Measurements from ENCODE around the gene SARS1. TPM values are rescaled to one million over a fixed set of nuclear protein-coding genes. Genes with fewer than 3 reads are reported as not detected.
A peak's percentile ranks its signal among the peaks of the same experiment; 100 is the strongest.

Gene SARS1
- total and polyA plus RNA-seq, 2 of the 13 experiments (the other 11 are each of a cell fraction or from before 2014, with no cell fraction given) = 103 to 134 TPM

DNA sequence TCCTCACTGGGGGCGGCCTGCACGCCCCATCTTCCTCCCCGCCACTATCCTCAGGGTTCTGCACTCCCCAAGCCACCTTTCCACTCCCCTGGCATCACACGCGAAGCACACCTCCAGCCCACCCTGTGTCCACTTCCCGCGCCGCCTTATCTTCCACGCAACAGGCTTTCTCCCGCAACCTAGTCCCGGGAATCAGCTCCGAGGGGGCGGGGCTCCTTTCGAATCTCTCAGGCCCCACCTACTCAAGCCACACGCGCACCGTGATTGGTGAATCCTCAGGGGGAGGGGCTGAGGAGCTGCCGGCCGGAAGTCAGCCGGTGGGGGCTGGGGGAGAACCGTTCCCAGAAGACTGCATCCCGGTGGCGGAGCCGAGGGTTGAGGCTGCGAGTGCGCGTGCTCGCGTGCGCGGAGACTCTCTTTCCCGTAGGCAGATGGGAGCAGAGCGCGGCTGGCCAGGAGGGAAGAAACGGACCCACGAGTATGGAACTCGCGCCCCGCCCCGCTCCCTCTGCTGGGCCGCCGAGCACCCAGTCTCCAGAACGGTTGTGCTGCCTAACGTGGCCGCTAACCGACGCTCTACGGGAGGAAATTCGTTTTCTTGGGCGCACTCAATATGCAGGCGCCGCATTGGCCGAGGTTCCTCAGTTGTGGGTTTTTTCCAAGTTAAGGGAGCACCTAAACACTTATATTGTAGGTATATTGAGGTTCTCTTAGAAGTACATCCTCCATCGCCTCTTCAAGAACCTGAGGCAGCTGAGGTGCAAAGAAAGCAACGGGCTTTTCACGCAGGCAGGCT is 69.4 kb downstream of the SARS1 start, which contains the start of gene PSRC1 (continued):
- TF ChIP-seq ZKSCAN8 (CRISPR knock-in tag; IDR thresholded peaks at IDR 0.05; ENCODE audit: borderline replicate concordance) (0 out of 2 replicates have a peak, but pooled peaks have one; percentile 68), MYC (CRISPR knock-in tag; IDR thresholded peaks at IDR 0.05; ENCODE audit: borderline replicate concordance) (peak; percentile 89), NCOA2 (CRISPR knock-in tag; IDR thresholded peaks at IDR 0.05) (peak; percentile 70), IRF2 (CRISPR knock-in tag; IDR thresholded peaks at IDR 0.05) (peak; percentile 55), GABPB1 (CRISPR knock-in tag; IDR thresholded peaks at IDR 0.05) (peak; percentile 96), SAFB2 (CRISPR knock-in tag; IDR thresholded peaks at IDR 0.05; ENCODE audit: borderline replicate concordance, low read depth) (peak; percentile 66; the same call in 1 of the 2 replicates), ZNF230 (CRISPR knock-in tag; IDR thresholded peaks at IDR 0.05) (peak; percentile 39; the same call in 1 of the 2 replicates), ZNF777 (CRISPR knock-in tag; IDR thresholded peaks at IDR 0.05) (0 out of 2 replicates have a peak, but pooled peaks have one; percentile 43), TAF1 (CRISPR knock-in tag; IDR thresholded peaks at IDR 0.05) (peak; percentile 88), AHR (CRISPR knock-in tag; IDR thresholded peaks at IDR 0.05) (0 out of 2 replicates have a peak, but pooled peaks have one; percentile 61), KLF15 (CRISPR knock-in tag; IDR thresholded peaks at IDR 0.05; ENCODE audit: borderline replicate concordance) (0 out of 2 replicates have a peak, but pooled peaks have one; percentile 29), ZNF451 (CRISPR knock-in tag; IDR thresholded peaks at IDR 0.05) (peak; percentile 92; the same call in 1 of the 2 replicates), POLR2AphosphoS5 (IDR thresholded peaks at IDR 0.05; ENCODE audit: low read depth, low read length) (peak; percentile 85), KDM5A (IDR thresholded peaks at IDR 0.05; ENCODE audit: borderline replicate concordance, low read length) (peak; percentile 78; the same call in 1 of the 2 replicates), TMF1 (CRISPR knock-in tag; IDR thresholded peaks at IDR 0.05; ENCODE audit: low read depth) (0 out of 2 replicates have a peak, but pooled peaks have one; percentile 57), ZBTB21 (CRISPR knock-in tag; IDR thresholded peaks at IDR 0.05) (no peak), NFIB (CRISPR knock-in tag; IDR thresholded peaks at IDR 0.05; ENCODE audit: borderline replicate concordance) (no peak), ETV5 (CRISPR knock-in tag; IDR thresholded peaks at IDR 0.05; ENCODE audit: borderline replicate concordance) (peak; percentile 98), HNRNPLL (IDR thresholded peaks at IDR 0.05; ENCODE audit: low read depth, low read length, poor library complexity, severe bottlenecking) (peak; percentile 82), SRSF1 (optimal IDR thresholded peaks at IDR 0.05; ENCODE audit: low read depth, low read length) (peak; percentile 93)
- TF ChIP-seq, protein P1, sequence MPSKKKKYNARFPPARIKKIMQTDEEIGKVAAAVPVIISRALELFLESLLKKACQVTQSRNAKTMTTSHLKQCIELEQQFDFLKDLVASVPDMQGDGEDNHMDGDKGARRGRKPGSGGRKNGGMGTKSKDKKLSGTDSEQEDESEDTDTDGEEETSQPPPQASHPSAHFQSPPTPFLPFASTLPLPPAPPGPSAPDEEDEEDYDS (CRISPR knock-in tag; IDR thresholded peaks at IDR 0.05) = peak; percentile 84
- TF ChIP-seq, protein P2, sequence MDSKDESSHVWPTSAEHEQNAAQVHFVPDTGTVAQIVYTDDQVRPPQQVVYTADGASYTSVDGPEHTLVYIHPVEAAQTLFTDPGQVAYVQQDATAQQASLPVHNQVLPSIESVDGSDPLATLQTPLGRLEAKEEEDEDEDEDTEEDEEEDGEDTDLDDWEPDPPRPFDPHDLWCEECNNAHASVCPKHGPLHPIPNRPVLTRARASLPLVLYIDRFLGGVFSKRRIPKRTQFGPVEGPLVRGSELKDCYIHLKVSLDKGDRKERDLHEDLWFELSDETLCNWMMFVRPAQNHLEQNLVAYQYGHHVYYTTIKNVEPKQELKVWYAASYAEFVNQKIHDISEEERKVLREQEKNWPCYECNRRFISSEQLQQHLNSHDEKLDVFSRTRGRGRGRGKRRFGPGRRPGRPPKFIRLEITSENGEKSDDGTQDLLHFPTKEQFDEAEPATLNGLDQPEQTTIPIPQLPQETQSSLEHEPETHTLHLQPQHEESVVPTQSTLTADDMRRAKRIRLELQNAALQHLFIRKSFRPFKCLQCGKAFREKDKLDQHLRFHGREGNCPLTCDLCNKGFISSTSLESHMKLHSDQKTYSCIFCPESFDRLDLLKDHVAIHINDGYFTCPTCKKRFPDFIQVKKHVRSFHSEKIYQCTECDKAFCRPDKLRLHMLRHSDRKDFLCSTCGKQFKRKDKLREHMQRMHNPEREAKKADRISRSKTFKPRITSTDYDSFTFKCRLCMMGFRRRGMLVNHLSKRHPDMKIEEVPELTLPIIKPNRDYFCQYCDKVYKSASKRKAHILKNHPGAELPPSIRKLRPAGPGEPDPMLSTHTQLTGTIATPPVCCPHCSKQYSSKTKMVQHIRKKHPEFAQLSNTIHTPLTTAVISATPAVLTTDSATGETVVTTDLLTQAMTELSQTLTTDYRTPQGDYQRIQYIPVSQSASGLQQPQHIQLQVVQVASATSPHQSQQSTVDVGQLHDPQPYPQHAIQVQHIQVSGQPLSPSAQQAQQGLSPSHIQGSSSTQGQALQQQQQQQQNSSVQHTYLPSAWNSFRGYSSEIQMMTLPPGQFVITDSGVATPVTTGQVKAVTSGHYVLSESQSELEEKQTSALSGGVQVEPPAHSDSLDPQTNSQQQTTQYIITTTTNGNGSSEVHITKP (CRISPR knock-in tag; IDR thresholded peaks at IDR 0.05; ENCODE audit: low read depth) = peak; percentile 65; the same call in 1 of the 2 replicates
- TF ChIP-seq, protein P3, sequence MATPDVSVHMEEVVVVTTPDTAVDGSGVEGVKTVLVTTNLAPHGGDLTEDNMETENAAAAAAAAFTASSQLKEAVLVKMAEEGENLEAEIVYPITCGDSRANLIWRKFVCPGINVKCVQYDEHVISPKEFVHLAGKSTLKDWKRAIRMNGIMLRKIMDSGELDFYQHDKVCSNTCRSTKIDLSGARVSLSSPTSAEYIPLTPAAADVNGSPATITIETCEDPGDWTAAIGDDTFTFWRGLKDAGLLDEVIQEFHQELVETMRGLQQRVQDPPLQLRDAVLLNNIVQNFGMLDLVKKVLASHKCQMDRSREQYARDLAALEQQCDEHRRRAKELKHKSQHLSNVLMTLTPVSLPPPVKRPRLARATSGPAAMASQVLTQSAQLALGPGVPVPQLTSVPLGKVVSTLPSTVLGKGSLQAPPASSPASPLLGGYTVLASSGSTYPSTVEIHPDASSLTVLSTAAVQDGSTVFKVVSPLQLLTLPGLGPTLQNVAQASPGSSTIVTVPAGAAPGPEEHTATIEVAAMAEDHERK (CRISPR knock-in tag; IDR thresholded peaks at IDR 0.05; ENCODE audit: low read depth) = no peak
- TF ChIP-seq, protein P4, sequence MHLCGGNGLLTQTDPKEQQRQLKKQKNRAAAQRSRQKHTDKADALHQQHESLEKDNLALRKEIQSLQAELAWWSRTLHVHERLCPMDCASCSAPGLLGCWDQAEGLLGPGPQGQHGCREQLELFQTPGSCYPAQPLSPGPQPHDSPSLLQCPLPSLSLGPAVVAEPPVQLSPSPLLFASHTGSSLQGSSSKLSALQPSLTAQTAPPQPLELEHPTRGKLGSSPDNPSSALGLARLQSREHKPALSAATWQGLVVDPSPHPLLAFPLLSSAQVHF (CRISPR knock-in tag; IDR thresholded peaks at IDR 0.05) = peak; percentile 81

Data from HepG2 (cell line).